ENCODE data around the gene CMSS1.

- TF ChIP-seq, protein P1, sequence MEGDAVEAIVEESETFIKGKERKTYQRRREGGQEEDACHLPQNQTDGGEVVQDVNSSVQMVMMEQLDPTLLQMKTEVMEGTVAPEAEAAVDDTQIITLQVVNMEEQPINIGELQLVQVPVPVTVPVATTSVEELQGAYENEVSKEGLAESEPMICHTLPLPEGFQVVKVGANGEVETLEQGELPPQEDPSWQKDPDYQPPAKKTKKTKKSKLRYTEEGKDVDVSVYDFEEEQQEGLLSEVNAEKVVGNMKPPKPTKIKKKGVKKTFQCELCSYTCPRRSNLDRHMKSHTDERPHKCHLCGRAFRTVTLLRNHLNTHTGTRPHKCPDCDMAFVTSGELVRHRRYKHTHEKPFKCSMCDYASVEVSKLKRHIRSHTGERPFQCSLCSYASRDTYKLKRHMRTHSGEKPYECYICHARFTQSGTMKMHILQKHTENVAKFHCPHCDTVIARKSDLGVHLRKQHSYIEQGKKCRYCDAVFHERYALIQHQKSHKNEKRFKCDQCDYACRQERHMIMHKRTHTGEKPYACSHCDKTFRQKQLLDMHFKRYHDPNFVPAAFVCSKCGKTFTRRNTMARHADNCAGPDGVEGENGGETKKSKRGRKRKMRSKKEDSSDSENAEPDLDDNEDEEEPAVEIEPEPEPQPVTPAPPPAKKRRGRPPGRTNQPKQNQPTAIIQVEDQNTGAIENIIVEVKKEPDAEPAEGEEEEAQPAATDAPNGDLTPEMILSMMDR (IDR thresholded peaks at IDR 0.05; ENCODE audit: insufficient read depth, low read length): no peak
- no peak for TF ChIP-seq POLR2AphosphoS5 (IDR thresholded peaks at IDR 0.05; ENCODE audit: low read depth)
These were observed 390.2 kb downstream of the CMSS1 start for GRCh38 chr3:100207886-100208285.
